GM21723 (cell line): ENCODE data around the gene RBM46.
"Not testable (repeated sequence)": the region's sequence is repeated elsewhere in the genome, so short reads cannot be mapped to it uniquely, and the experiment has no call there.

ENCODE experiments used
- ATAC-seq: cut with Tn5 transposase; IDR thresholded peaks from one replicate; pipeline ENCODE4 v1.9.1; 2021; ENCODE audit warnings: mild to moderate bottlenecking, moderate library complexity; ENCODE audit not compliant: unreplicated experiment

RBM46 gene

DNA sequence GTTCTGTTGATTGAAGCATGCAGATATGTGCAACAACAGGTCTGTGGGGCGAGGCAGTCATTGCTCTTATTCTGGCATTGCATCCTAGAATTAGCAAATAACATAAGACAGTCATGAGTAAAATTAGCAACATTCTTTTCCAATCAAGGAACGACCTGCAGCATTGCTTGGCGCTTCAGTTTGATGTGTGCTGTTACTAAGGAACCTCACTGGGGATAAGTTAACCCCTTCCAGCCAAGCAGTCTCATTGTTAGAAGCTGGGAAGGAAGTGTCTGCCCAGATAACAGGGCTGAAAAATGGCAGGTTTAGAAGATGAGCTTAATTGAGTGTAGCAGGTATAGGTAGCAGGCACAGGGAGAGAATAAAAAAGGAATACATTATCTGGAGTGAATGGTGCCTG lies 55.4 kb downstream of the RBM46 start:
- ATAC-seq, result no peak

DNA sequence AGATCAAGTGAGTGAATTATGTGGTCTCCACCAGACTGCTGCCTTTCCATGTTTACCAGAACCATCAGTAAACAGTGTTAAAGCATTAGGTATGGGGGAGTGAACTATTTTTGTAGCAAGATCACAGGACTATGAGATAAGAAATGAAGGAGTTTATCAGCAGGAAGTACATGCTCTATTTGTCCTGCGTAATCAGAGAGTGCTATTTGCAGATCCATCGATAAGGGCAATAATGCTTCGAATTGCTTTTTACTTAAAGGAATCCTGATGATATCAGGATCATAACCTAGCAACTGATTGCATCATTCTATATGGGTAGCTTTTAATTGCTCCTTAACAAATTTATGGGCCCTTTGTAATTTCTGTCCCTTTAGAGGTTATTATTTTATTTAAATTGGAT lies 57.1 kb downstream of the RBM46 start:
- no peak for ATAC-seq

DNA sequence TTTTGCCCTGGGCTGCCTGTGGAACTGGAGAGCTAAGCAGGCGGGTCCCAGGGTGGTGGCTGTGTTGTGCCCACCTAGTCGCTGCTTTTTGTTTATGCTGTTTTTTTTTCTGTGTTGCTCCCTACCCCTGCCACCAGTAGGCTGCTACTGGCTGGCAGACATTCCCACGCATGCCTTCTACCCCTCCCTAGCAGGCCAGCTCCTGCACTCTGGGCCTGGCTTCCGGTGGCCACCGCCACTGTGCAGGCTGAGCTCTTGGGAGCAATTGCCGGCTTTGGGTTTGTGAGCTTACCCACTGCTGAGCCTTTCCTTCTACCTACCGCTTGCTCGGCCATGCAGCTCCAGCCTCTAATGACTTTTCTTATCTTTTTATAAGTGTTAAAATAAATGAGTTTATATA lies 57.6 kb downstream of the RBM46 start:
- no peak for ATAC-seq

DNA sequence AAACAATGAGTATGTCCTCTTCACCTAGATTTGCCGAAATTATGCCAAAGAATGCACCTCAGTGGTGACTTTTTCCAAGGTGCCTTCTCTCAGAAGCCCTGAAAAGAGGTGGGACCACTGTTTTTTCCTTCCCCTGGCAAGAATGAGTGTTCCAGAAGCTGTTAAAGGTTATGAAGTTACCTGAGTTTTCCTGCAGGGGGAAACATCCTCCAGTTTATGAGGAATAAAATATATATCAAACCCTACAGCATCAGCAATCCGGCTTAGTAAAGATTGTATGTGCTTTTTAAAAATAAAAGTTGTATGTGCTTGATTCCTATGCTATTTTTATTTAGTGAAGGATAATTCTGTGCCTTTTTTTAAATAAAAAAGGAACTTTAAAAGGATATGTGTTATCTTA lies 73.3 kb downstream of the RBM46 start:
- ATAC-seq, result no peak

DNA sequence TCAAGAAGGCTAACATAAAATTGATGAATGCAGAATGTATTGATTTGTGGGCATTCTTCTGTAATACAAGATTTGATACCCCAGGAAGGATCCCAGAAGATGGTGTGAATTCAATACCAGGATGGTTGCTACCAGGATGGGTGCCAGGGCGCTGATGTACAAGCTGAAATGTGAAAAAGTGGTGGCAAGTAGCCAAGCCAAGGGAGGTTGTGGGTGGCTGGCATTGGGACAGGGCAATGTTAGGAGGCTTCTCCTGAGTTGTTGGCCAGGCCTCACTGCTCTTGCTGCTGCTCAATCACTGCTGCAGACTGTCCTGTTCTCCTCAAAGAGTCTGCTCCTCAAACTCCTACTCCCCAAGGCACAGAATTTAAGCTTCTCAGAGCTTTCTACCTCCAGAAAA lies 77.1 kb downstream of the RBM46 start:
- ATAC-seq, result no peak

DNA sequence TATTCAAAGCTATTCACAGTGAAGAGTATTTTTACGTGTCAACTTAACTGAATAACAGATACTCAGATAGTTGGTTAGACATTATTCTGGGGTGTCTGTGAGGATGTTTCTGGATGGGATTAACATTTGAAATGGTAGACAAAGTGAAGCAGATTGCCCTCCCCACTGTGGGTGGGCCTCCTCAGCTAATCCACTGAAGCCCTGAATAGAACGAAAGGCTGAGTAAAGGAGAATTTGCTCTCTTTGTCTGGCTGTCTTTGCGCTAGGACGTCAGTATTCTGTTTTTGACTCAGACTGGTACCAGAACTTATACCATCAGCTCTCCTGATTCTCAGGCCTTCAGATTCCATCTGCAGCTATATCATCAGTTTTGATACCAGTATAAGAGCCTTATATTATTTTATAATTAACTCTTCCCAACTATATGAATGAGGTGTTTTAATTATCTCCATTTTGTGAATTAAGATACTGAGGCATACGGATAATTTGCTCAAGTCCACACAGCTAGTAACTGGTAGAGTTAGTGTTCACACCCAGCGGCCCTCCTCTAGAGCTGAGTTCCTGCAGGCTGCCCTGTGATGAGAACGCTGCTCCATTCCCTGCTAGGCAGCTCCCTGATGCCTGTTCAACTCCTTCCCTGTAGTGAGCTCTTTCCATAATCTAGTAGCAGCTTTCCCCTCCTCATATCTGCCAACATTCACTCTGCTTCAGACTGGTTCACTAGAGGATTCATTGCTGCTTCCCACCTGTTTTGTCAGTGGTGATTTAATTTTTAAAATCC lies 87.5 kb downstream of the RBM46 start:
- ATAC-seq, result no peak

DNA sequence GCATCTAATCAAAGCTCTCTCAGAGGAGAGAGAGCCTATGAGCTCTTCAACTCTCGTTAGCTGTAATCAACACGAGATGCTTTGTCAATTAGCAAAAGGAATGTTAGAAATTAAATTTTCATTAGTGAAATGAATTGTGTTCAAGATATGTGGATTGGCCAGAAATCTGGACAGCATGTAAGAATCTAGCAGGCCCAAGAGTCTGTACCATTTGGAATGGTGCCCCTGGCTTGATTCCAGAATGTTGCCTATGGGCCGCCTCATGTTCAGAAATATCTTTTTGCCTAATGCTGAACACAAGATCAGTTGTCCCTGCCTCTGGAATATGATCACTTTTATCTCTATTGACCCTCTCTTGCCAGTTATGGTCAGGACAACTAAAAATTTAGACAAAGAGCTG lies 88.2 kb downstream of the RBM46 start:
- ATAC-seq, result no peak

DNA sequence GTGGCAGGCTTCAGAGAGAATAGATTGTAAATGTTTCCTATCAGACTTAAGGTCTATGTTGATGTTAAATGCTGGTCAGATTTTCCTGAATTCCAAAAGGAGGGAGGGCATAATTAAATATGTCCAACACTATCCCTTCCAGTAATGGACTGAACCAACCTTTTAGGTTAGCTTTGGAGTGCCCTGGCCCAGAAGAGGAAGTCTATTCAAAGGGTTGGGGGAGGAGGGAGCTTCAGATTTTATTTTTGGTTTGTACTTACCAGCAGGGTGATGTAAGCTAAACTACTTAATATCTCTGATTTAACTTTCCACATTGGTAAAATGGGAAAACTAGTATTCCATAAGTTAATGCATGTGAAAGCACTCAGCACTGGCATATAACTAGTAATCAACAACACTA lies 91.1 kb downstream of the RBM46 start:
- ATAC-seq, result no peak

DNA sequence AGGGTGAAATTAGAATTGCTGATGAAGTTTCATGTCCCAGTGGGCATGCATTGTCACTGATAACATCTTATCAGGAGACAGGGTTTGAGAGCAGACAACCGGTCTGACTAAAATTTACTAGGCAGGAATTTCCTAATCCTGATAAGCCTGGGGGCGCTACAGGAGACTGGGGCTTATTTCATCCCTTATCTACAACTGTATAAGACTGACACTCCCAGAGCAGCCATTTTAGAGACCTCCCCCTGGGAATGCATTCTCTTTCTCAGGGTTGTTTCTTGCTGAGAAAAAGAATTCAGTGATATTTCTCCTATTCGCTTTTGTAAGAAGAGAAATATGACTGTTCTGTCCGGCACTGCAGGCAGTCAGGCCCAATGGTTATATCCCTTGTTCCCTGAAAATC lies 93.0 kb downstream of the RBM46 start:
- not testable (repeated sequence) for ATAC-seq

DNA sequence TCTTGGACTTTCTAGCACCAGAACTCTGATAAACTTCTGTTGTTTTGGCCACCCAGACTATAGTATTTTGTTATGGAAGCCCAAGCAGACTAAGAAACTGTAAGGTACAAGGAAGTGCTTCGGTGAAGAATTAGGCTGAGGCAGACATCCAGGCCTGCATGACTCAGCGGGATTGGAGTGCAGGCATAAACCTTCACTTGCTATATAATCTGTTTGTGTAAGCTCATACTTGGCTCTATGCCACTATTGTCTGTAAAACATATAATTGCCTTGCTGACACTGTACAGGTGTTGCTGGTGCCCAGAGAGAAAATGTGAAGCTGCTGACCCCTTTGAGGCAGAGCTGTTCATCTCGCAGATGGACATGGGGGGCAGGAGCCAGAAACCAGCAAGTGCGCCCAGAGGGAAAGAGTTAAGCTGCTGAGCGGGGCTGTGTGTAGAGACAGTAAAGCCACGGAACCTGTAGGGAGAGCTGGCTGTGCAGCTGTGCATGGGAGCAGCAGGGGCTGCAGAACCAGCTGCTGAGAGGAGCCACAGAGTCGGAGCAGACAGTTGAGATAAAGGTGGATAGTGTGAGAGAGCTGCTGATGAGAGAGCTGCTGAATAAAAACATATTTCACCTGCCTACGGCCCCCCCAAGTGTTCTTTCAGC lies 96.2 kb downstream of the RBM46 start:
- no peak for ATAC-seq
